ENCODE measurements around the gene PRRC2A.

DNA sequence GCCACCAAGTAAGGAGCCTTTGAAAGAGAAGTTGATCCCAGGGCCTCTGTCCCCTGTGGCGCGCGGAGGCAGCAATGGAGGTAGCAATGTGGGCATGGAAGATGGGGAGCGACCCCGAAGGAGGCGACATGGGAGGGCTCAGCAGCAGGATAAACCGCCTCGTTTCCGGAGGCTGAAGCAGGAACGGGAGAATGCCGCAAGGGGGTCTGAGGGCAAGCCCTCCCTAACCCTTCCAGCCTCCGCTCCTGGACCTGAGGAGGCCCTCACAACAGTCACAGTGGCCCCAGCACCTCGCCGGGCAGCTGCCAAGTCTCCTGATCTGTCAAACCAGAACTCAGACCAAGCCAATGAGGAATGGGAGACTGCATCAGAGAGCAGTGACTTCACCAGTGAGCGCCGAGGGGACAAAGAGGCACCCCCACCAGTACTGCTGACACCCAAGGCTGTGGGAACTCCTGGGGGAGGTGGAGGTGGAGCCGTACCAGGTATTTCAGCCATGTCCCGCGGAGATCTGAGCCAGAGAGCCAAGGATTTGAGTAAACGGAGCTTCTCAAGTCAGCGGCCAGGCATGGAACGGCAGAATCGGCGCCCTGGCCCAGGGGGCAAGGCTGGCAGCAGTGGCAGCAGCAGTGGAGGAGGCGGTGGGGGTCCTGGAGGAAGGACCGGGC is 11.9 kb downstream of the PRRC2A start:
- TF ChIP-seq, protein P1, sequence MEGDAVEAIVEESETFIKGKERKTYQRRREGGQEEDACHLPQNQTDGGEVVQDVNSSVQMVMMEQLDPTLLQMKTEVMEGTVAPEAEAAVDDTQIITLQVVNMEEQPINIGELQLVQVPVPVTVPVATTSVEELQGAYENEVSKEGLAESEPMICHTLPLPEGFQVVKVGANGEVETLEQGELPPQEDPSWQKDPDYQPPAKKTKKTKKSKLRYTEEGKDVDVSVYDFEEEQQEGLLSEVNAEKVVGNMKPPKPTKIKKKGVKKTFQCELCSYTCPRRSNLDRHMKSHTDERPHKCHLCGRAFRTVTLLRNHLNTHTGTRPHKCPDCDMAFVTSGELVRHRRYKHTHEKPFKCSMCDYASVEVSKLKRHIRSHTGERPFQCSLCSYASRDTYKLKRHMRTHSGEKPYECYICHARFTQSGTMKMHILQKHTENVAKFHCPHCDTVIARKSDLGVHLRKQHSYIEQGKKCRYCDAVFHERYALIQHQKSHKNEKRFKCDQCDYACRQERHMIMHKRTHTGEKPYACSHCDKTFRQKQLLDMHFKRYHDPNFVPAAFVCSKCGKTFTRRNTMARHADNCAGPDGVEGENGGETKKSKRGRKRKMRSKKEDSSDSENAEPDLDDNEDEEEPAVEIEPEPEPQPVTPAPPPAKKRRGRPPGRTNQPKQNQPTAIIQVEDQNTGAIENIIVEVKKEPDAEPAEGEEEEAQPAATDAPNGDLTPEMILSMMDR (IDR thresholded peaks at IDR 0.05; ENCODE audit: insufficient read depth, low read depth, low read length), result no peak
- no peak for TF ChIP-seq EZH2 (IDR thresholded peaks at IDR 0.05; ENCODE audit: insufficient read depth, low read length)
